Activated gamma-delta T cell treated with Interleukin-2 at 50 U/mL for 16 hours (primary cell): ENCODE results near the gene NTM.
"Not testable (repeated sequence)": the region's sequence is repeated elsewhere in the genome, so short reads cannot be mapped to it uniquely, and the experiment has no call there.

Source experiments
- DNase-seq: peaks from one replicate; pipeline ENCODE4 v3.0.0-alpha.2; 2020

The NTM gene

DNA sequence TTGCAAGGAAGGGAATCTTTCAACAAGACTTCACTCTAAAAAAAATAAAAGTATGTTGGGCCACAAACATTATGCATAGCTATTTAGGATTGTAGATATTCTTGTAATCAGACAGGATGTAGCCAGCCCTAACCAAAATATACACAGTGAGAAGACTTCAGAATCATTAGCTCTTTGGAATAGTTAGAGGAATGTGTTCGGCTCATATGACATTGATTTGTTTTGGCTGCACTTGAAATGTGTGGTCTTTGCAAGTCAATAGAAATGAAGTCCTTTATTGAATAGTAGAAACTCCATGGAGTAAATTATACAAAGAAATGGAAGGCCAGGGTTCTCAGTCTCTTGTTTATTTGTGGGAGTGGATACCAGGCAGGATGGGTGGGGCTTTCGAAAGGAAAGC lies 692.1 kb downstream of the NTM start:
- DNase-seq = no peak

DNA sequence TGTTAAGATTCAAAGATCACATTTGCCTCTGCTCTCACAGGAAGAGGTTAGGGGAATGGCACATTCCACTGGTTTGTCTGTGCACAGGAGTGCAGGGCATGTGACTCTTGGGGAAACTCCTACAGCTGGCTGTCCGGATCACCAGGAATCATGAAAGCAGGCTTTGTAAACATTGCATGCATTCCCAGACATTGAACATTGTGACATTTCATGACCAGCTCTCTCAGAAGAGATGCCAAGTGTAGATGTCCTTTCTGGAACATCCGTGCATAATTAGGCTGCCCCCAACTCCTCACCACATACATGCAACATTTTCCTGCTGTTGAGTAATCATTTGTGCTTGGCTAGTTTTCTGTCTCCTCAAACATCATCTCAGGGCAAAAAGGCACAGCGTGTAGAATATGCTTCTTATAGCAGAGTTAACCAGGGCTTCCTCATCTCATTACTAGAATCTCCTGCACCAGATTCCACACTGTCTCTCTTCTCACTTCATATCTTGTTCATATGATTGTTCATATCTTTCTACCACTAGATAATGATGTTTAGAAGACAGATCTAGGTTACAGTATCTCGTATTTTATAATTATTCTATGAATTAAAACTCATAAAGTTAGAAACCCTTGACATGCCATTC lies 694.7 kb downstream of the NTM start:
- DNase-seq = no peak

DNA sequence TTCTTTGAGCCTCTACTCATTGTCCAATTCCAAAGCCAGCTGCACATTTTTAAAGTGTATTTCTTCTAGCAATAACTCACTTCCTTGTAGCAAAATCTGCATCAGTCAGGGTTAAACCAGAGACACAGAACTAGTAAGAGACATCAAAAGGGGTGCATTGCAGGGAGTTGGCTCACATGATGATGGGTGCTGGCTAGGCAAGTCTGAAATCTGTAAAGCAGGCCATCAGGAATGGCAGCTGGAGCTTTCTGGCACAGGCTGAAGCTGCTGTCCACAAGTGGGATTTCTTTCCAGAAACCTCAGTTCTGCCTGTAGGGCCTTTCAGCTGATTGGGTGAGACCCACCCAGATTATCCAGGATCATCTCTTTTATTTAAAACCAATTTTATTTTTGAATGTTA lies 698.1 kb downstream of the NTM start:
- DNase-seq = no peak

DNA sequence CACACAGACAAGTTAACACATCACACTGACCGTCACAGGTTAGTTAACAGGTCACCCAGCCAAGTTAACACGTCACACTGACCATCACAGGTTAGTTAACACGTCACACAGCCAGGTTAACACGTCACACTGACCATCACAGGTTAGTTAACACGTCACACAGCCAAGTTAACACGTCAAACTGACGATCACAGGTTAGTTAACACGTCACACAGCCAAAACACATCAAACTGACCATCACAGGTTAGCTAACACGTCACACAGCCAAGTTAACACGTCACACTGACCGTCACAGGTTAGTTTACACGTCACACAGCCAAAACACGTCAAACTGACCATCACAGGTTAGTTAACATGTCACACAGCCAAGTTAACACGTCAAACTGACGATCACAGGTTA lies 699.2 kb downstream of the NTM start:
- not testable (repeated sequence) for DNase-seq

DNA sequence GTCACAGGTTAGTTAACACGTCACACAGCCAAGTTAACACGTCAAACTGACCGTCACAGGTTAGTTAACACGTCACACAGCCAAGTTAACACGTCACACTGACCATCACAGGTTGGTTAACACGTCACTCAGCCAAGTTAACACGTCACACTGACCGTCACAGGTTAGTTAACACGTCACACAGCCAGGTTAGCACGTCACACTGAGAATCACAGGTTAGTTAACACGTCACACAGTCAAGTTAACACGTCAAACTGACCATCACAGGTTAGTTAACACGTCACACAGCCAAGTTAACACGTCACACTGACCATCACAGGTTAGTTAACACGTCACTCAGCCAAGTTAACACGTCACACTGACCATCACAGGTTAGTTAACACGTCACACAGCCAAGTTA lies 700.5 kb downstream of the NTM start:
- DNase-seq = not testable (repeated sequence)

DNA sequence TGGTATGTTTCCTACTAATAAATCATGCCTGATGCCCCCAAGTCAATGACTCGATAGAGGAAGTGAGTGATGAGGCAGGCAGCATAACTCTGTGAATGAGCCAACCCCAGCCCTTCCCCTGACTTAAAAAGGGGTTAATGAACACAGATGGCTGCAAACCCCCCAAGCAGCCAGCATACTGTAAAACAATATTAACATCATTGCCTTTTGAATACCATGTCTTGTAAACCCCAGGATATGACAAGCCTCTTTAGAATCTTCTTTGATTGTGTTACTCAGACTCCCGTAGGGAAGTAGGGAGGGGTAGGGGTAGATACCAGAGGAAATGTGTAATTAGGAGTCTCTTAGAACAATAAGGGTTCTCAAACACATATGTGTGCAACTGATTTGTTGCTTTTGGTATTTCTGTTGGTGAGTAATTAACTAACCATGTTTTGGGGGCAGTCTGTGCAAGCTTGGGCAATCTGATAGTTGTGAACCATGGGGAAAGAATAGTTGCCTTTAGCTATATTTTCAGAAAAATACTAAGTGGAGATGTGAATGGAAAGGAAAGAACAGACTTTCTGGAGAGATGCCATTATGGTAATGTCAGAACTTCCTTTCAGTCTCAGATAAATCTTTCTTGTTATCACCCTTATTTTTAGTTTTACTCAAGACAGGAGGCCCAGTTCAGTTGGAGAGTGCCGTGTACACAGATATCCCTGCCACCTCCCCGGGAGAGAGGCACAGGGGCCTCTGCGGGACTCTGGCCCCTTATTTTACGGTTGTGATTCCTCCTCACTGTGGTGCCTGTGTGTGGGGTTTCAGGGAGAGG lies 701.8 kb downstream of the NTM start:
- DNase-seq = no peak

DNA sequence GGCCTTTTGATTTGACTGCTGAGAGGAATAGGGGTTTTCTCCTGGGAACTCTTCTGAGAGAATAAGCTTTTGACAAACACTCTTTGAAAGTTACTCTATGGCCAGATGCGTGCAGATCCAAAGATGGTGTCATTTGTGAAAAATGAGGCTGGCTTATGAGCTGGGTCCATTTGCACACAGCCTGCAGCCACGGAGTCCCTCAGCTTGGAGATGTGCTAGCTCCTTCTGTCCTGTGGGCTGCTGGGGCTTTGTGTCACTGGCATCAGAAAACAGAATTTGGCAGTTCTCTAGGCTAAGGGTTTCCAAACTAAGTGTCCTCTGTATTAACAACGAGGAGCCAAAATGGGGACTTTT lies 702.4 kb downstream of the NTM start:
- DNase-seq = no peak

DNA sequence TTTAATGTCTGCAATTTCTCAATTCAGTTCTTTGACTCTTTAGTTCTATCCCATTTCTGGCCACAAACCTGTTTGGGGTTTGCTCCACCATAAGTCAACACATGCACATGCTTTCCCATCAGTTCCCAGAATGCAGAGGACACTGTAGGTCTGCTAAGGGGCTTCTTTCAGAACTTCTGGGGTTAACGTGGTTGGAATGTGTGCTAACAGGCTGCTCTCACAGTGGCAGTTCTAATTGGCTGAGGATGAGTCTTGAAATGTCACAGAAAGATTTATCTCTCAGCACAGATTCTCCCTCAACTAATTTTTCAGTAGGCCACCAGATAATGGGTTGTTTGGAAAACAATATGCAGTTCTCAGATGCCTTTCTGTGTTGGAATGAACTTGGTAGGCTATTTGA lies 703.4 kb downstream of the NTM start:
- no peak for DNase-seq

DNA sequence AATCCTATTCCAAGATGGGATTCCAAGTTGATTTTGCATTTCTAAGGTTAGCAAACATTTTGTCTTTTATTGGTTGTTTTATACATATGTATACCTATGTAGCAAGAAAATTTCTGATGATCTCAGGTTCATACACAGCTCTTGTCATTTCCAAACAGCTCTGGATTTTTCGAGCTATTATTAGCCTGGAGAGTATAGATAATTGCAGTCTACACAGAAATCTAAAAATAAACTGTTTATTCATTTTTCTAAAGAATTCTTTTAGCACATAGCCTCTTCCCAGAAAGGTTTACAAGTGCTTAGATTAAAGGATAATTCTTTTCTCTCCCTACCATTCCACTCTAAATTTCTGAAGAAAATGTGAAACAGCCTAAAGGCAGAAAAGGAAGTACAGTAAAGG lies 705.0 kb downstream of the NTM start:
- no peak for DNase-seq

DNA sequence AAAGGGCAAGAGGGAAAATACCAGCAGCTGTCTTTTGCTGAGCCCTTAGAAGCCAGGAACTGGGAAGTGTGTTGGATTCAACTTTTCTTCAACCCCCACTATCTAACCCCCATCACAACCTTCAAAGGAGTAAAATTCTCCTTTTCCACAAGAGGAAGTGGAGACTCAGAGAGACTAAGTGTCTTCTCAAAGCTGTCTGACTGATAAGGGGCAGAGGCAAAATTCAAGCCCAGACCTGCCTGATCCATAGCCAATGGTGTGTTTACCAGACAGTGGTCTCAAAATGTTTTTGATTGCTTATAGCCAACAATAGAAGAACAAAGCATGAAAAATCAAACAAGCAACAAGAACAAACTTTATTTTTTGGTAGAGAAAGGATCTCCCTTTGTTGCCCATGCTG lies 707.0 kb downstream of the NTM start:
- no peak for DNase-seq

DNA sequence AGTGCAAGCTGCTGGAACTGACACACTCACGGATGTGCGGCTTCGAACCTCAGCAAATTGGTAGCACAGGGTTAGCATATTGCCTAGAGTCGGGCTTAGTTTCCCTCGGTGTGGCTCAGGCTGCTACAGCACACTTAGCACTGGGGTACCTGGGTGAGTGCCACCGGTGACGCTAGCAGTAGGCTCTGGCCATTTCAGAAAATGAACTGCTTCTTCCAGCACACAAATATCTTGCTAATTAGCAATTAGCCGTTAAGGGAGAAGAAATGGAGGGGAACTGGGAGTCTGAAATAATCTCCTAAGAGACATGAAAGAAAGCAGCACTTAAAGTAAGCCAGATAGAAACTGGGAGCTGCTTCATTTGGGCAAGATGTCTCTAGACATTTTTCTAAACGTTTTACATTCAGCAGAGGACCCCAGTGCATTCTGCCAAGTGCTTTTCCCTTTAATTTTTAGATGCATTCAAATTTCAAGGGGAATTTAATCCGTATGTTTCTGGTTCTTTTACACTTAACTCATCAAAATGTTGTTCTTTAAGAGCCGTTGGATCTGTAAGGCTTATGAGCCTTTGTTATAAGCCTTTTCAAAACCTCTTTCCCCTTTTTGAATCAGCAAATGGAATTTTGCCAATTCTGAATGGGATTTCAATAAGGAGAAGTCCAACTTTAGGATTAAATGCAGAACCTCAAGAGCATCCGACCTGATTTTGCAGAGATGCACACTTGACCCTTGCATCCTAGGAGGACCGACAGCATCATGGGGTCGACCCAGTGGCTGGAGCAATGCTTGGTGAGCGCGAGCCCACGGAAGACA lies 708.1 kb downstream of the NTM start:
- no peak for DNase-seq

DNA sequence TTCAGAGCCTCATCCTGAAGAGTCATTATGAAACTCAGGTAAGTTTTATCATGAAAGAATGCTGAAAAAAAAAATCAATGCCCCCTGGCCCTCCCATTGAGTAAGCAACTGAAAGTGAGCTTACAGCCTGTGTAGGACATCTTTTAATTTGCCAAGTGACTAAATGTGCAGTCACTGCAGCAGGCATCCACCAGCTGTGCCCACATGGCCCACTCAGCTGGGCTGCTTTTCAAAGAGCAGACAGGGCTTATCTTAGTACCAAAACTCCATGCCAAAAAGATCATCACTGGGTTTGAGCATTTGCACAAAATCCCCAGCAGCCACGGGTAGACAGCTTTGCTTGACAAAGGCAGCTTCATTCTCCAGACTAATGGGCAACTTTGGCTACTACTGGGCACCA lies 709.7 kb downstream of the NTM start:
- DNase-seq = no peak

DNA sequence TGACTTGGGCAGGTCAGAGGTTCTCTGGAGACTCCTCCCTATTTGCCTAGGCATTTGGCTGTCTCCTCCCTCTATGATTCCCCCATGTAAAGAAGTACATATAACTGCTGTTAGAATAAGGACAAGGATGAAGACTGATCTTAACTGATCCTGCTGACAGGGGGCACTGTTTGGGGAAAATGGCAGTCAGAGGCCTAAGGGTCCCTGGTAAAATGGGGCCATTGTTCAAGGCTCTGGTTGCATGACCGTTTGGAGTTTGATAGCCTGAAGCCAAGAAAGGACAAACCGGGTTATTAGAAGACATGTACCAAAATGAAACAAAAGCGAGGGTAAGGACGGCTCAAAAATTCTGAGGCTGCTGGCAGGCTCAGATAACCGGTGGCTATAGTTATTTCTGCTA lies 712.2 kb downstream of the NTM start:
- no peak for DNase-seq

DNA sequence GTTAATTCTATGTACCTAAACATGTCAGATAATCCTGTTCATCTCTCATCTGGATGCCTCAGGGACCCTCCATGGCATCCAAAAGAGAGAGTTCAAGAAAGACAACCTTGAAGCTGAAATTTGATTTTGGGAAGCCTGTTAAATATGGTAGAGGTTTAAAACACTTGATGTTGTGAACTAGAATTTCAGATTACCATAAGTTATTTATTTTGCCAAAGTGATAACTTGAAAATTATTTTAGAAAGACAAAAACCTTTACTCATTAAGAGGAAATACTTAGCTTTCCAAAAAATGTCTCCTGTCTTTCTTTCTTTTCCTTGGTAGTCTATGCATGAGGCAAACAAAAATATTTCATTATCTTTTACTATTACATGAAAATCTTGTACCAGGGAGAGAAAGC lies 714.0 kb downstream of the NTM start:
- no peak for DNase-seq

DNA sequence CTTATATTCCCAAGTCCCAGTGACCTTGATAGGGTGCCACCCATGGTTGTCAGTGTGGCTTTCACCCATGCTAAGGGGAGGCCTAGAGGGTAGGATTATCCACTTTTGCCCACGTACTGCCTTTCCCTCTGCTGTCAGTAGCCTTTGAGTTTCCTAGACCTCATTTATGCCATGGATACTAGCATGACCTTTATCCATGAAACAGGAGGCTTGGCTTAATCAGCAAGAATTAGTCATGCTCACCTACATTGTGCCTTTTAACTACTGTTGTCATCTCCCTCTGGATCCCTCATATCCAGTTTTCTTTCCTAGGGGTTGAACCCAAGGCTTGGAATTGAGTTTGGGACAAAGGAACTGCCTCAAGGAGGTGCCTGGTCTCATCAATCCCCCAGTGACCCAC lies 716.7 kb downstream of the NTM start:
- no peak for DNase-seq

DNA sequence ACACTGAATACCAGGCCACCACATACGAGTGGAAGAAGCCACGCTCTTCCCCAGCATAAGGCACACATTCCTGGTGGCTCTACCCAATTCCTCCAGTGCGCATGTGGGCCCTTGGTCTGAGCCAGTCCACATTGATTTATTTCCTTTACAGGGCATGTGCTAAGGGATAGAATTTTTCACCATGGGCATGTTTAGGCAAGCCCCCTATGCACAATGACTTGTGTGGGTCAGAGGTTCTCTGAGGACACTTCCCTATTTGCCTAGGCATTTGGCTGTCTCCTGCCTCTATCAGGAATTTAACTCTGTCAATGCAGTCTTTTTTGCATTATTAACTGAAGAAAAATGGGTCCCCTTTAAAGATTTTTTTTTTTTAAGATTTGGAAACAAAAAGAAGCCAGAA lies 718.1 kb downstream of the NTM start:
- DNase-seq = no peak

DNA sequence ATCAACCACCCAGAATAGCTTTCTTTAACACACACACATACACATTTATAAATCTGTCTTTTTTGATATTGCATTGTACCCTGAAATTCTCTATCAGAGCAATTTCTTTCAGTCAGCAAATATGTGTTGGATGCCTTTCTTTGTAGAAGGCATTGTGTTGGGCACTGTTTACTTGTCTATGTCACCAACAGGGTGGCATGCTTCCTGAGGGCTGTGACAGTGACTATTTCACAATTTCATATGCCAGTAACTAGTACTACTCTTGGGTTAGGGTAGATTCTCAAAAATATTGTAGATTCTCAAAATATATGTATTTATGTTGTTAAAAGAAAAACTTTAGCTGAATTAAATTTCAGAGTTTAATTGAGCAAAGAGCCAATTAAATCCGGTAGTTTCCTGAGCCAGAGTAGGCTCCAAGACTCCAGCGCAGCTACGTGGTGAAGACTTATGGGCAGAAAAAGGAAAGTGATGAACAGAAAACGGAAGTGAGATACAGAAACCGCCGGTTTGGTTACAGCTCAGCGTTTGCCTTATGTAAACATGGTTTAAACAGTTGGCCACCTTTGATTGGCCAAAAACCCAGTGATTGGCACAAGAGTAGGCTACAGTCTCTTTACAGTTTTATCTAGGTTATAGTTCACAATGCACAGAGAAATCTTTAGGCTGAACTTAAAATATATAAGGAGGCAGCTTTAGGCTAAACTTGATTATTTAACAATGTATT lies 723.3 kb downstream of the NTM start:
- no peak for DNase-seq

DNA sequence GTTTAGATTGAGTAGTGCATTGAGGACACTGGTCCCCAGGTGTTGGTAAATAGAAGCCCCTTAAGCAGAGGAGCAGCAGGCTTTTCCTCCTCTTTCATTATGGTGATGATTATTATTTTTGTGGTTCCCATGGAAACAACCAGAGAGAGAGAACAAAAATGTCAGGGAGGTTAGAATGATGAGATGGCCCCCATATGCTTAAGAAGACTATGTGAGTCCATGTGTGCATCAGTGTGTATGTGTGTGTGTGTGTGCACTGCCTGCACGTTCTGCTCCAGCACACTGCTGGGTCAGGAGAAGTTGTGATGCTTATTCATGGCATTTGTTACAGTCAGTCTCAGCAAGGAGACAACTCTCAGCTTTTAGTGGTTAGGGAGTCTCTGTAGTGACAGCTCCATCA lies 724.2 kb downstream of the NTM start:
- DNase-seq = no peak

DNA sequence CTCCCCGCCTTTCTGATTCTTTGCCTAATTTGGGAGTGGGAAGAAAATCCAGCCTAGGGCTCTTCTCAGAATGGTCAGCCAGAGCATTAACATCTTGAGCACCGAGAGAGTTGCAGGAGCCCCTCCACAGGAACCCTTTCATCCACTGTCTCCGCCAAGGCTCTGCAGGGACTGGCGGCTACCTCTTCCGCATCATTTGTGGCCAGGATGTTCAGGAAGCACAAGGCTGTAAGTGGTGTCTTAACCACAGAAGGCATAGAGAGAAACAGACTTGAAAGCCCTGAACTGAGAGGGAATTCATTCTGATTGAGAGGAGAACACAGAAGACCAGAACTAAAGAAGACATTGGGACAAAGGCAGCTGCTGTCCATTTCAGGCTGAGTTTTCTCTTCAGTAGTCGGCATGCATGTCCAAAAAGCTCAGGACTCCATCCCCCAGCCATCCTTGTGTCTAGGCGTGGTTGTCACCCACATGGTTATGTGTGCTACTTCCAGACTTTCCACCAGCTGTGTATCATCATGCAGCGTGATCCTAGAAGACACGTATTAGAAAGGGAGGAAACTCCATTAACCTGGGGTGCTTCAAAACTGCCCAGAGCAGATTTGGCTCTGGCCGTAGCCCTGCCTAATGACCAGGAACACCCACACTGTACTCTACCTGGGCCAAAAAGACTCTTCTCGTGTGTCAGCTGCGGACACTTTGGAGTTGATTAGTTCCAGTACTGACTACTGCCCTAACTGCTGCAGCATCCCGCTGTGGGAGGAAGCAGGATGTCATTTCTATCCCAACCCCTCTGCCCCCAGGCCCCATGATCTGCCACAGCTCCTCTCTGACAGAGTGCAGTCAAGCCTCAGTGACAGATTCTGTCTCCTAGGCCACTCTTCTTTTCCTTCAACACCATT lies 725.1 kb downstream of the NTM start:
- no peak for DNase-seq

DNA sequence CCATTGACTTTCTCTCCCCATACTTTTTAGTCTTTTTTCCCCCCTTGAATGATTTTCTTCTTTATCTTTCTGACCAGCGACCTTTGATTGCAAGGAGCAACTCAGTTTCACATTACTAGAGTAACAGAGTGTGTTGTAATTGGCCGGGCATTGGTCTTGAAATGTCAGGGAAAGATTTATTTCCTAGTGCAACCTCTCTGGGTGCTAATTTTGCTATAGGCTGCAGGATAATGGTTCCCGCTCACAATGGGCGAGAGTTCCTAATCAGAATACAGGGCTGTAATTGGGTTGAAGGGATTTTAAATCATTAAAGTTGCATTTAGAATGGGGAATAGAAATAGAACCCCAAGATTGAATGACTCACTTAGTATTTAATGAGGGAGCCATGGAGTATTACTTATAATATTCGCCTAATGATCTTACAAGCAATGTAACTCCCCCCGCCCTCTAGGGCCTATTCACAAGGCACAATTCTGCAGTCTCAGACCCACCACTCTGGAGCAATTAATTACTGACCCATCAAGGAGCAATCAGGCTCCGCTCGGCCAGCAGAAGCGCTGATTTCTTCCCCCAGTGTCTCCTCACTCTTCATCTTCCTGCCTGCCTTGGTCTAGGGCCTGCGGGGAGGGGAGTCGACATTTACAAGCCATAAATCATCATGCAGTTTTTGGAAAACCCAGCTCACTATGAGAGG lies 725.9 kb downstream of the NTM start:
- DNase-seq = no peak

DNA sequence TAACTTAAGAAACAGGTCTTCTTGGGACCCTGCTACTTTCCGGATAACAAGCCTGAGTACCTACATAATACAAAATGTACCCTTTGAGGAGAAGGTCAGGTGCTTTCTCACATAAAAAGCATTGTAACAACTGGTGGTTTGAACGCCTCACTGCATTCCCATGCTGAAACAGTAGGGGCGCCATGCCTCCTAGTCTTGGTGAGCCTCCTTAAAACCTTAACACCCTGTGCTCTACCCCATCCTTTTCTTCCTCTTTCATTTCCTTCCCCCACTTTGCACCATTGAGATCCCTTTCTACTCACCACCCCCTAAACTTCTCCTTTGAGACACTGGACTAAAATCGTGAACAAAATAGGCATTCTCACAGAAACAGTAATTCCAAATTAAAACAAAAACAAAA lies 729.3 kb downstream of the NTM start:
- no peak for DNase-seq

DNA sequence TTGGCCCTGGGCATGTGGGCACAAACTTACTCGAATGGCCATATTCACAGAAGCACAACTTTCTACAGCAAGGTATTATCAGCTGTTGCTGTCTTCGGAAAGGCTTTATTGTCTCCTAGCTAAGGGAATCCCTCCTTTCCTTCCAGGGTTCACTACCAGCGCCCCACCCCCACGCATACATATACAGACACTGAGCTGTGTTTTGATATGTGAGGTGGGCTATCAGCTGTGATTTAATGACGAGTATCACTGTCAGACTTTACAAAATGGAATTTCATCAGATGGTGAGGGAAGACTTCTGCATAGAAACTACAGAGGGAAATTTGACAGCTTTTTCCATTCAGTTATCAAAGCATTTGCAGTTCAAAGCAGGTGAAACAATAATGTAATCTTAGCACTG lies 730.2 kb downstream of the NTM start:
- no peak for DNase-seq
